GM23338 (cell line): ENCODE data around the gene NINL. TPM values are rescaled to one million over a fixed set of nuclear protein-coding genes. Genes with fewer than 3 reads are reported as not detected.

Experiments
- ATAC-seq: fragments of 200-7000 bp; cut with Tn5 transposase; 3 replicates; pipeline ENCODE4 v1.9.1; 2020
- DNase-seq: peaks from one replicate; pipeline ENCODE4 v3.0.0-alpha.2; 2015; ENCODE audit warnings: low spot score
- H2AFZ ChIP-seq: fragments of 200-600 bp; sonication (generic); 2 replicates; pipeline ENCODE4 v1.8.0; 2016; ENCODE audit warnings: antibody characterized with exemption, mild to moderate bottlenecking, moderate library complexity
- H3F3A ChIP-seq: fragments of 200-600 bp; sonication (generic); replicated peaks from 2 replicates; pipeline ENCODE4 v1.8.0; 2017; ENCODE audit warnings: antibody characterized with exemption, mixed run types, low read depth
- H3K27ac ChIP-seq: fragments of 200-600 bp; sonication (generic); 2 replicates; pipeline ENCODE4 v1.6.1; 2016; ENCODE audit warnings: low read depth
- H3K27me3 ChIP-seq: fragments of 200-600 bp; sonication (generic); 2 replicates; pipeline ENCODE4 v1.8.0; 2016; ENCODE audit warnings: mild to moderate bottlenecking, mixed run types, moderate library complexity; ENCODE audit not compliant: insufficient read depth
- H3K36me3 ChIP-seq: fragments of 200-600 bp; sonication (generic); 2 replicates; pipeline ENCODE4 v1.8.0; 2016; ENCODE audit warnings: mild to moderate bottlenecking; ENCODE audit not compliant: insufficient read depth
- H3K4me1 ChIP-seq: fragments of 200-600 bp; sonication (generic); 2 replicates; pipeline ENCODE4 v1.8.0; 2016; ENCODE audit warnings: mild to moderate bottlenecking, moderate library complexity; ENCODE audit not compliant: insufficient read depth
- H3K4me2 ChIP-seq: fragments of 200-600 bp; sonication (generic); 2 replicates; pipeline ENCODE4 v1.7.1; 2017; ENCODE audit warnings: mixed run types
- H3K4me3 ChIP-seq: fragments of 200-600 bp; sonication (generic); 2 replicates; pipeline ENCODE4 v1.6.1; 2016; ENCODE audit warnings: mixed run types
- H3K79me2 ChIP-seq: fragments of 200-600 bp; sonication (generic); replicated peaks from 2 replicates; pipeline ENCODE4 v1.8.0; 2017; ENCODE audit warnings: mild to moderate bottlenecking; ENCODE audit not compliant: insufficient read depth
- H3K9me2 ChIP-seq: fragments of 200-600 bp; sonication (generic); 2 replicates; pipeline ENCODE4 v1.8.0; 2017; ENCODE audit not compliant: insufficient read depth
- H4K20me1 ChIP-seq: fragments of 200-600 bp; sonication (generic); replicated peaks from 2 replicates; pipeline ENCODE4 v1.8.0; 2017; ENCODE audit warnings: mild to moderate bottlenecking; ENCODE audit not compliant: insufficient read depth
- H3K27ac Mint-ChIP-seq: 2 replicates; pipeline ENCODE4 v1.8.0; 2020; ENCODE audit warnings: inconsistent platforms, mild to moderate bottlenecking, moderate library complexity, mixed read lengths
- H3K27me3 Mint-ChIP-seq: 3 replicates; pipeline ENCODE4 v1.8.0; 2022; ENCODE audit warnings: low read depth, mild to moderate bottlenecking, moderate library complexity, mixed read lengths, inconsistent platforms; ENCODE audit not compliant: insufficient read depth, poor library complexity
- H3K36me3 Mint-ChIP-seq: 3 replicates; pipeline ENCODE4 v1.8.0; 2021; ENCODE audit warnings: low read depth, mild to moderate bottlenecking, inconsistent platforms, moderate library complexity, mixed read lengths
- H3K4me1 Mint-ChIP-seq: 3 replicates; pipeline ENCODE4 v1.8.0; 2020; ENCODE audit warnings: mild to moderate bottlenecking, inconsistent platforms, mixed read lengths
- H3K4me3 Mint-ChIP-seq: 3 replicates; pipeline ENCODE4 v1.8.0; 2021; ENCODE audit warnings: moderate library complexity, mild to moderate bottlenecking, inconsistent platforms, mixed read lengths
- H3K9me3 Mint-ChIP-seq: 3 replicates; pipeline ENCODE4 v1.8.0; 2020; ENCODE audit warnings: moderate library complexity, mild to moderate bottlenecking, inconsistent platforms, mixed read lengths
- CREB1 ChIP-seq: fragments of 250-450 bp; sonication (Bioruptor Pico); IDR thresholded peaks from 2 replicates; pipeline ENCODE4 v1.5.0; 2020; ENCODE audit warnings: low read depth, mild to moderate bottlenecking, moderate library complexity
- ETS1 ChIP-seq: IDR thresholded peaks from 2 replicates; pipeline ENCODE4 v1.6.1; 2016; ENCODE audit warnings: antibody characterized with exemption
- EZH2 ChIP-seq: fragments of 200-600 bp; sonication (generic); IDR thresholded peaks from one replicate; pipeline ENCODE4 v1.8.0; 2017; ENCODE audit warnings: antibody characterized with exemption, mild to moderate bottlenecking, low read depth; ENCODE audit not compliant: unreplicated experiment
- EZH2phosphoT487 ChIP-seq: fragments of 200-600 bp; sonication (generic); IDR thresholded peaks from one replicate; pipeline ENCODE4 v1.8.1; 2018; ENCODE audit warnings: antibody characterized with exemption; ENCODE audit not compliant: unreplicated experiment
- JUNB ChIP-seq: IDR thresholded peaks from one replicate; pipeline ENCODE4 v1.6.1; 2016; ENCODE audit warnings: antibody characterized with exemption; ENCODE audit not compliant: unreplicated experiment
- NANOG ChIP-seq: IDR thresholded peaks from 2 replicates; pipeline ENCODE4 v1.6.1; 2016; ENCODE audit warnings: antibody characterized with exemption, borderline replicate concordance
- REST ChIP-seq: IDR thresholded peaks from one replicate; pipeline ENCODE4 v1.6.1; 2018; ENCODE audit warnings: antibody characterized with exemption; ENCODE audit not compliant: unreplicated experiment
- STAT1 ChIP-seq: IDR thresholded peaks from one replicate; pipeline ENCODE4 v1.6.1; 2016; ENCODE audit warnings: antibody characterized with exemption; ENCODE audit not compliant: unreplicated experiment
- ZNF114 ChIP-seq: fragments of 250-450 bp; sonication (Bioruptor Pico); IDR thresholded peaks from 2 replicates; pipeline ENCODE4 v1.5.0; 2020; ENCODE audit warnings: mild to moderate bottlenecking, moderate library complexity
- ZNF331 ChIP-seq: fragments of 250-450 bp; sonication (Bioruptor Pico); IDR thresholded peaks from 2 replicates; pipeline ENCODE4 v1.5.0; 2020; ENCODE audit warnings: low read depth, mild to moderate bottlenecking, moderate library complexity
- polyA plus RNA-seq: library from polyadenylated mRNA; unstranded; fragments of >200 nt; fragmentation: Nextera tagmentation; extraction: Ambion mirVana; gene quantifications from 2 replicates; pipeline ENCODE4 v1.2.1, GENCODE V29; 2016
- total RNA-seq: library from RNA; depleted of rRNA; stranded (reverse); fragments of >200 nt; shearing (Covaris generic); gene quantifications from 2 replicates; pipeline ENCODE4 v1.2.3, GENCODE V29; 2014

The NINL gene
- total and polyA plus RNA-seq, 2 experiments from 2014 or later, result 18.0 to 31.2 TPM

- peaks cover 32% of the 10 kb centered on the region for H3K36me3 Mint-ChIP-seq
- no peak overlapping the region for H3K4me2 ChIP-seq
- peaks cover 31% of the 10 kb centered on the region for H3K4me1 Mint-ChIP-seq
Observed at GRCh38 chr20:25527949-25528348, 57.4 kb downstream of the NINL start.

GRCh38 chr20:25526446-25526845, 58.9 kb downstream of the NINL start:
- peaks cover 7% of the 10 kb centered on the region; the same call in 1 of the 2 replicates for H4K20me1 ChIP-seq
- no peak for ATAC-seq
- TF ChIP-seq EZH2 (no peak), ZNF331 (CRISPR knock-in tag) (no peak), JUNB (no peak), CREB1 (CRISPR knock-in tag) (no peak), STAT1 (no peak), EZH2phosphoT487 (no peak), ETS1 (no peak), NANOG (no peak), ZNF114 (CRISPR knock-in tag) (no peak), REST (no peak)

More at GRCh38 chr20:25527949-25528348, 57.4 kb downstream of the NINL start:
- TF ChIP-seq EZH2 (no peak), STAT1 (no peak), JUNB (no peak), ZNF331 (CRISPR knock-in tag) (no peak), ZNF114 (CRISPR knock-in tag) (no peak), NANOG (no peak)
- Mint-ChIP-seq H3K27me3 (peaks cover 6% of the 10 kb centered on the region), H3K4me3 (no peak overlapping the region), H3K27ac (no peak overlapping the region), H3K9me3 (peaks cover 3% of the 10 kb centered on the region; the same call in 1 of the 3 replicates)
- peaks cover 5% of the 10 kb centered on the region; the same call in 1 of the 2 replicates for H4K20me1 ChIP-seq
- peaks cover 7% of the 10 kb centered on the region; the same call in 1 of the 2 replicates for H3K4me1 ChIP-seq
- H3K79me2 ChIP-seq, result peaks cover 54% of the 10 kb centered on the region
- no peak overlapping the region for H3K27ac ChIP-seq
- no peaks in the 10 kb centered on the region for H3K9me2 ChIP-seq
- H2AFZ ChIP-seq, result no peak overlapping the region
- 0 out of 2 replicates have a peak, but pooled peaks cover 6% of the 10 kb centered on the region for H3K36me3 ChIP-seq
- no peak for ATAC-seq
- DNase-seq, result no peak
- no peaks in the 10 kb centered on the region for H3K27me3 ChIP-seq
- H3K4me3 ChIP-seq, result no peak overlapping the region
- H3F3A ChIP-seq, result no peaks in the 10 kb centered on the region

More at GRCh38 chr20:25526446-25526845, 58.9 kb downstream of the NINL start:
- Mint-ChIP-seq H3K27ac (peak overlapping the region; percentile 68; the same call in 1 of the 2 replicates), H3K4me1 (peaks cover 20% of the 10 kb centered on the region), H3K4me3 (no peak overlapping the region), H3K36me3 (peaks cover 45% of the 10 kb centered on the region), H3K9me3 (peaks cover 3% of the 10 kb centered on the region; the same call in 1 of the 3 replicates), H3K27me3 (peaks cover 3% of the 10 kb centered on the region)
- H2AFZ ChIP-seq, result no peak overlapping the region
- H3F3A ChIP-seq, result no peaks in the 10 kb centered on the region
- H3K4me1 ChIP-seq, result no peaks in the 10 kb centered on the region
- DNase-seq, result no peak
- no peak overlapping the region for H3K27ac ChIP-seq
- H3K4me2 ChIP-seq, result no peak overlapping the region
- no peak overlapping the region for H3K4me3 ChIP-seq
- no peaks in the 10 kb centered on the region for H3K9me2 ChIP-seq
- H3K36me3 ChIP-seq, result 0 out of 2 replicates have a peak, but pooled peaks cover 6% of the 10 kb centered on the region
- H3K27me3 ChIP-seq, result no peaks in the 10 kb centered on the region
- peaks cover 45% of the 10 kb centered on the region for H3K79me2 ChIP-seq
